Body of pancreas (tissue), 4 donors: Measurements from ENCODE around the gene MTM1.

ENCODE experiments used
- POLR2A ChIP-seq, 3 donors: fragments of 450-650 bp; IDR thresholded peaks; one replicate each; pipeline ENCODE4 v1.6.1; 2016; ENCODE audit warnings: antibody characterized with exemption in 3 of 3, mild to moderate bottlenecking in 2 of 3
- TF ChIP-seq, protein P1 (sequence below), 7 experiments: fragments of 450-650 bp in 4 of 7; fragments of 200-600 bp in 3 of 7; sonication (generic) in 3 of 7; IDR thresholded peaks; one replicate each; pipeline ENCODE4 v1.5.1; 2016 to 2019; ENCODE audit warnings: antibody characterized with exemption in 7 of 7

DNA sequence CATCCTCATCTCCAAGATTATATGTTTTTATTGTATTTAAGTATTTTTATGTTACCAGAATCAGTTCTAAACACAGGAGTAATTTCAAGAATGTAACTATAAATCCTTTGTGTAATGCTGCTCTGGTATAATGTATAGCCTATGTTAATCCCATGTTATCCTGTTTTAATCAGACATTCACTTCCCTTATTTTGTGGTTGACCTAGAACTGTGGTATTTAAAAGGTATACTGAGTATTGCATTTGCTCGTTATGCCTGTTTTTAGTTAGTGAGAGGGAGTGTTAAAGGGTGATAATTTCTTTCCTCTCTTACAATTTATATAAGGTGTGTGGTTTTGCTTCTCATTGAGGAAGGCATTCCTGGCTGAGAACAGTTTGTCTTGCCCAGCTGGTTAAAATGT is 26.2 kb downstream of the MTM1 start:
- TF ChIP-seq, protein P1, sequence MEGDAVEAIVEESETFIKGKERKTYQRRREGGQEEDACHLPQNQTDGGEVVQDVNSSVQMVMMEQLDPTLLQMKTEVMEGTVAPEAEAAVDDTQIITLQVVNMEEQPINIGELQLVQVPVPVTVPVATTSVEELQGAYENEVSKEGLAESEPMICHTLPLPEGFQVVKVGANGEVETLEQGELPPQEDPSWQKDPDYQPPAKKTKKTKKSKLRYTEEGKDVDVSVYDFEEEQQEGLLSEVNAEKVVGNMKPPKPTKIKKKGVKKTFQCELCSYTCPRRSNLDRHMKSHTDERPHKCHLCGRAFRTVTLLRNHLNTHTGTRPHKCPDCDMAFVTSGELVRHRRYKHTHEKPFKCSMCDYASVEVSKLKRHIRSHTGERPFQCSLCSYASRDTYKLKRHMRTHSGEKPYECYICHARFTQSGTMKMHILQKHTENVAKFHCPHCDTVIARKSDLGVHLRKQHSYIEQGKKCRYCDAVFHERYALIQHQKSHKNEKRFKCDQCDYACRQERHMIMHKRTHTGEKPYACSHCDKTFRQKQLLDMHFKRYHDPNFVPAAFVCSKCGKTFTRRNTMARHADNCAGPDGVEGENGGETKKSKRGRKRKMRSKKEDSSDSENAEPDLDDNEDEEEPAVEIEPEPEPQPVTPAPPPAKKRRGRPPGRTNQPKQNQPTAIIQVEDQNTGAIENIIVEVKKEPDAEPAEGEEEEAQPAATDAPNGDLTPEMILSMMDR (IDR thresholded peaks at IDR 0.05), result no peak
- TF ChIP-seq POLR2A (IDR thresholded peaks at IDR 0.05), result no peak
